GM23248 (cell line): ENCODE results near the gene FAM171A1. TPM values are rescaled to one million over a fixed set of nuclear protein-coding genes. Genes with fewer than 3 reads are reported as not detected.

Source experiments
- DNase-seq: peaks from one replicate; pipeline ENCODE4 v3.0.0-alpha.2; 2015
- H2AFZ ChIP-seq: fragments of 200-600 bp; sonication (generic); 2 replicates; pipeline ENCODE4 v1.6.1; 2016; ENCODE audit warnings: antibody characterized with exemption
- H3F3A ChIP-seq: fragments of 200-600 bp; sonication (generic); 2 replicates; pipeline ENCODE4 v1.6.1; 2016; ENCODE audit warnings: mild to moderate bottlenecking, antibody characterized with exemption, mixed run types; ENCODE audit not compliant: insufficient read depth
- H3K27ac ChIP-seq: fragments of 200-600 bp; sonication (generic); 2 replicates; pipeline ENCODE4 v1.5.1; 2016; ENCODE audit warnings: mild to moderate bottlenecking
- H3K27me3 ChIP-seq: fragments of 200-600 bp; sonication (generic); replicated peaks from 2 replicates; pipeline ENCODE4 v1.6.1; 2016; ENCODE audit warnings: mild to moderate bottlenecking; ENCODE audit not compliant: insufficient read depth
- H3K36me3 ChIP-seq: fragments of 200-600 bp; sonication (generic); 2 replicates; pipeline ENCODE4 v1.6.1; 2016; ENCODE audit warnings: low read depth, mild to moderate bottlenecking
- H3K4me1 ChIP-seq: fragments of 200-600 bp; sonication (generic); 2 replicates; pipeline ENCODE4 v1.6.1; 2016; ENCODE audit warnings: mild to moderate bottlenecking; ENCODE audit not compliant: insufficient read depth
- H3K4me2 ChIP-seq: fragments of 200-600 bp; sonication (generic); one replicate; pipeline ENCODE4 v1.6.1; 2016; ENCODE audit warnings: mild to moderate bottlenecking; ENCODE audit not compliant: unreplicated experiment
- H3K4me3 ChIP-seq: fragments of 200-600 bp; sonication (generic); 2 replicates; pipeline ENCODE4 v1.5.1; 2016; ENCODE audit warnings: mild to moderate bottlenecking
- H3K79me2 ChIP-seq: fragments of 200-600 bp; sonication (generic); 2 replicates; pipeline ENCODE4 v1.6.1; 2016; ENCODE audit warnings: mild to moderate bottlenecking; ENCODE audit not compliant: insufficient read depth
- H3K9ac ChIP-seq: fragments of 200-600 bp; sonication (generic); 2 replicates; pipeline ENCODE4 v1.6.1; 2016; ENCODE audit warnings: mild to moderate bottlenecking
- H3K9me2 ChIP-seq: fragments of 200-600 bp; sonication (generic); 2 replicates; pipeline ENCODE4 v1.6.1; 2016; ENCODE audit warnings: mixed run types, mild to moderate bottlenecking, moderate library complexity; ENCODE audit not compliant: insufficient read depth
- H3K9me3 ChIP-seq: fragments of 200-600 bp; sonication (generic); one replicate; pipeline ENCODE4 v1.6.1; 2017; ENCODE audit warnings: low read depth
- H4K20me1 ChIP-seq: fragments of 200-600 bp; sonication (generic); 2 replicates; pipeline ENCODE4 v1.6.0; 2016; ENCODE audit not compliant: insufficient read depth
- EZH2 ChIP-seq: fragments of 200-600 bp; sonication (generic); IDR thresholded peaks from 2 replicates; pipeline ENCODE4 v1.6.1; 2018; ENCODE audit warnings: antibody characterized with exemption, mild to moderate bottlenecking; ENCODE audit not compliant: insufficient read depth, poor library complexity, severe bottlenecking
- EZH2phosphoT487 ChIP-seq: fragments of 200-600 bp; sonication (generic); IDR thresholded peaks from 2 replicates; pipeline ENCODE4 v1.6.1; 2018; ENCODE audit warnings: antibody characterized with exemption, moderate library complexity, mild to moderate bottlenecking, low read depth; ENCODE audit not compliant: insufficient read depth
- WGBS, 2 experiments: methylation state at CpG; one replicate each; pipeline ENCODE4 v1.1.6; 2015 to 2017; ENCODE audit warnings: low lambda C conversion rate in 2 of 2, low coverage in 1 of 2; ENCODE audit errors: missing lambda C conversion rate in 2 of 2; 5-methylcytosine and 5-hydroxymethylcytosine counted together
- in situ Hi-C: fragments of 300-500 bp; cut with MboI; formaldehyde crosslinking; loops from 2 replicates; pipeline ENCODE4 v1.15.0; 2020
- polyA plus RNA-seq: library from polyadenylated mRNA; unstranded; fragments of >200 nt; fragmentation: Nextera tagmentation; extraction: Ambion mirVana; gene quantifications from 2 replicates; pipeline ENCODE4 v1.2.1, GENCODE V29; 2016
- total RNA-seq: library from RNA; depleted of rRNA; stranded (reverse); fragments of >200 nt; shearing (Covaris generic); gene quantifications from 2 replicates; pipeline ENCODE4 v1.2.3, GENCODE V29; 2014

The FAM171A1 gene
- total and polyA plus RNA-seq, 2 experiments from 2014 or later, result 11.2 to 25.2 TPM

- TF ChIP-seq EZH2phosphoT487, result no peak
- no peak for TF ChIP-seq EZH2
- no peak overlapping the region for H3K4me3 ChIP-seq
- H3K27ac ChIP-seq, result no peak overlapping the region
- in situ Hi-C loops, result no loop called here
- H3K9ac ChIP-seq, result no peak overlapping the region
- WGBS, 2 experiments, result 86 to 92% methylated on average over 8 of the region's 8 CpGs
- no peaks in the 10 kb centered on the region for H3K27me3 ChIP-seq
- H3K4me2 ChIP-seq, result no peak overlapping the region
- H3K79me2 ChIP-seq, result peaks cover 76% of the 10 kb centered on the region
- H3K9me2 ChIP-seq, result no peaks in the 10 kb centered on the region
- no peaks in the 10 kb centered on the region for H3K36me3 ChIP-seq
- H3F3A ChIP-seq, result peaks cover 9% of the 10 kb centered on the region; the same call in 1 of the 2 replicates
- H3K4me1 ChIP-seq, result peaks cover 13% of the 10 kb centered on the region; the same call in 1 of the 2 replicates
- no peak overlapping the region for H2AFZ ChIP-seq
- DNase-seq, result no peak
- no peaks in the 10 kb centered on the region for H3K9me3 ChIP-seq
- peaks cover 4% of the 10 kb centered on the region; the same call in 1 of the 2 replicates for H4K20me1 ChIP-seq
These were observed 3.6 kb downstream of the FAM171A1 start for GRCh38 chr10:15367296-15368085.

DNA sequence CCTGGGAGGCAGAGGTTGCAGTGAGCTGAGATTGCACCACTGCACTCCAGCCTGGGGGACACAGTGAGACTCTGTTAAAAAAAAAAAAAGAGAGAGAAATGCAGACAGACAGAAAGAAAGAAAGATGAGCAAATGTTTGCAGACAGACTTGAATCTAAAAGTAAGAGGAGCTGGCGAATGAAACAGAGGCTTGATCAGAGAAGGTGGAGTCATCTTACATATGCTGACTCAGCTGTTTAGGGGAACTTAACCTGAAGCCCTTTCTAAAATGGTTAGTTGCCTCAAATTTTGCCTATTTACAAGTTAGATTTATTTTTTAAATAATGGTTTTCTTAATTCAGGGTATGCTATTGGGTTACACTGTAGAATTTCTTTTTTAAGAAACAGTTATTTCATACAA lies 5.4 kb downstream of the FAM171A1 start:
- H3K36me3 ChIP-seq, result no peaks in the 10 kb centered on the region
- H3K9me2 ChIP-seq, result no peaks in the 10 kb centered on the region
- H3K4me3 ChIP-seq, result no peak overlapping the region
- H3F3A ChIP-seq, result no peaks in the 10 kb centered on the region
- 82 to 88% methylated on average over 1 of the region's 1 CpG for WGBS, 2 experiments
- H3K27ac ChIP-seq, result no peak overlapping the region
- H3K9me3 ChIP-seq, result no peaks in the 10 kb centered on the region
- DNase-seq, result no peak
- H3K4me2 ChIP-seq, result no peak overlapping the region
- TF ChIP-seq EZH2, result no peak
- no peak for TF ChIP-seq EZH2phosphoT487
- no peak overlapping the region for H2AFZ ChIP-seq
- no peaks in the 10 kb centered on the region for H3K27me3 ChIP-seq
- H3K9ac ChIP-seq, result no peak overlapping the region
- H4K20me1 ChIP-seq, result peaks cover 8% of the 10 kb centered on the region; the same call in 1 of the 2 replicates
- H3K4me1 ChIP-seq, result peaks cover 13% of the 10 kb centered on the region; the same call in 1 of the 2 replicates
- in situ Hi-C loops, result no loop called here
- H3K79me2 ChIP-seq, result peaks cover 94% of the 10 kb centered on the region

- no peak overlapping the region for H3K4me3 ChIP-seq
- peaks cover 8% of the 10 kb centered on the region; the same call in 1 of the 2 replicates for H4K20me1 ChIP-seq
- 90 to 94% methylated on average over 3 to 4 of the region's 4 CpGs for WGBS, 2 experiments
- H3K9me3 ChIP-seq, result no peaks in the 10 kb centered on the region
- no peak overlapping the region for H3K4me2 ChIP-seq
- DNase-seq, result no peak
- TF ChIP-seq EZH2 (no peak), EZH2phosphoT487 (no peak)
- H3K79me2 ChIP-seq, result peaks cover 98% of the 10 kb centered on the region
- H3K4me1 ChIP-seq, result peaks cover 6% of the 10 kb centered on the region; the same call in 1 of the 2 replicates
- H3K36me3 ChIP-seq, result no peaks in the 10 kb centered on the region
- no peak overlapping the region for H3K9ac ChIP-seq
- in situ Hi-C loops, result no loop called here
- no peak overlapping the region for H3K27ac ChIP-seq
- no peak overlapping the region for H2AFZ ChIP-seq
- H3K9me2 ChIP-seq, result no peaks in the 10 kb centered on the region
- H3K27me3 ChIP-seq, result no peaks in the 10 kb centered on the region
- H3F3A ChIP-seq, result no peaks in the 10 kb centered on the region
These were observed 7.1 kb downstream of the FAM171A1 start for GRCh38 chr10:15364001-15364400.

DNA sequence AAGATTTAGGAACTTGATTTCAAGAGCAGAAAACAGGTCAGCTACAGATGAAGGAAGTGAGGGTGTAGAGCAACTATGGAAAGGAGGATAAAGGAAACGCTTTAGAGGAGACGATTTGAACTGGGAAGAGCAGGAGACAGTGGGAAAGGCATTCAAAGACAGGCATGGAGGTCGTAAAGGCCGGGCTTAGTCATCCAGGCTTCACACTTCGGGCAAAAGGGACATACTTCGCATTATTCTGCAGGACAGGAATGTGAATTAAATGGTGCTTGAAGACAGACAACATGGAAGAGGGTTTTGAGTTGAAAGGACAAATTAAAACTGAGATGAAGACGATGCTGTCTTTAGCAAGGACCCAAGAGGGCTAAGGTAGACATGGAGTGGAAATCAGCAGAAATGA lies 8.1 kb downstream of the FAM171A1 start:
- Histone ChIP-seq H3K9me2 (no peaks in the 10 kb centered on the region), H3K9me3 (no peaks in the 10 kb centered on the region), H4K20me1 (peaks cover 8% of the 10 kb centered on the region; the same call in 1 of the 2 replicates), H3K4me3 (no peak overlapping the region), H3F3A (no peaks in the 10 kb centered on the region), H3K79me2 (peaks cover 98% of the 10 kb centered on the region), H3K4me1 (peaks cover 6% of the 10 kb centered on the region; the same call in 1 of the 2 replicates), H2AFZ (no peak overlapping the region), H3K36me3 (no peaks in the 10 kb centered on the region), H3K4me2 (no peak overlapping the region), H3K27ac (no peak overlapping the region), H3K9ac (no peak overlapping the region), H3K27me3 (no peaks in the 10 kb centered on the region)
- no peak for DNase-seq
- no peak for TF ChIP-seq EZH2phosphoT487
- TF ChIP-seq EZH2, result no peak
- in situ Hi-C loops, result no loop called here
- 86 to 88% methylated on average over 7 of the region's 7 CpGs for WGBS, 2 experiments
